AG09309 (cell line): ENCODE measurements around the gene ASPHD1.

Source experiments
- DNase-seq: peaks from one replicate; pipeline ENCODE4 v3.0.0-alpha.2; 2010; ENCODE audit warnings: low read depth
- H3K4me3 ChIP-seq: 2 replicates; pipeline ENCODE4 v1.5.1; 2011; ENCODE audit warnings: mild to moderate bottlenecking, low read depth, low read length, moderate library complexity; ENCODE audit not compliant: control insufficient read depth
- TF ChIP-seq, protein P1 (sequence below): IDR thresholded peaks from 2 replicates; pipeline ENCODE4 v1.5.1; 2011; ENCODE audit warnings: mild to moderate bottlenecking, low read depth, low read length, inconsistent platforms; ENCODE audit not compliant: insufficient read depth, control insufficient read depth; ENCODE audit errors: missing control alignments

The ASPHD1 gene

DNA sequence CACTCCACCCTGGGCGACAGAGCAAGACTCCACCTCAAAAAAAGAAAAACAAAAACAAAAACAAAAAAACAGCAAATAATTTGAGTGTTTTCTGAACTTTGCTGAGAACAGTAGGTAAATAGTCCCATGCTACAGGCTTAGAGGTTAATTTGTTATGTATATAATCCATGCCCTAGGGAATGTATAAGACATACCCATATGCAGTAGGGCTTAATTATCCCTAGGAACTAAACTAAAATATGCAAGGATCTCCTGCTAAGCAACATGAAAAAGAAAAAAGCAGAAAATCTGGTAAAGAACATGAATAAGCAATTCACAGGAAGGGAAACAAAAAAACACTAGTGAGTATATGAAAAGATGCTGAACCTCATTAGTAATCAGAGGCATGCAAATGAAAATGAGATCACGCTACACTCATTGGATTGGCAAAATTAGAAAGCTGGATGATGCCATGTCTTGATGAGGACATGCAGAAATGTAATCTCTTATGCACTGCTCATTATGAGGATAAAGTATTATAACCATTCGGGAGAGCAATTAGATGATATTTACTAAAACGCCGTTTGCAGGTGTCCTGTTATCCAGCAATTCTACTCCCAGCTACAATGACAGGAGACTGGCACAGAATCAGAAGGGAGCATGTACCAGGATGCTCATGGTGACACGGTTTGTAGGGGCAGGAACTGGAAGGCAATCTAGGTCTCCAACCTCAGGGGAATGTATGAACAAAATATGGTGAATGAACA, 20.2 kb downstream of the ASPHD1 start:
- TF ChIP-seq, protein P1, sequence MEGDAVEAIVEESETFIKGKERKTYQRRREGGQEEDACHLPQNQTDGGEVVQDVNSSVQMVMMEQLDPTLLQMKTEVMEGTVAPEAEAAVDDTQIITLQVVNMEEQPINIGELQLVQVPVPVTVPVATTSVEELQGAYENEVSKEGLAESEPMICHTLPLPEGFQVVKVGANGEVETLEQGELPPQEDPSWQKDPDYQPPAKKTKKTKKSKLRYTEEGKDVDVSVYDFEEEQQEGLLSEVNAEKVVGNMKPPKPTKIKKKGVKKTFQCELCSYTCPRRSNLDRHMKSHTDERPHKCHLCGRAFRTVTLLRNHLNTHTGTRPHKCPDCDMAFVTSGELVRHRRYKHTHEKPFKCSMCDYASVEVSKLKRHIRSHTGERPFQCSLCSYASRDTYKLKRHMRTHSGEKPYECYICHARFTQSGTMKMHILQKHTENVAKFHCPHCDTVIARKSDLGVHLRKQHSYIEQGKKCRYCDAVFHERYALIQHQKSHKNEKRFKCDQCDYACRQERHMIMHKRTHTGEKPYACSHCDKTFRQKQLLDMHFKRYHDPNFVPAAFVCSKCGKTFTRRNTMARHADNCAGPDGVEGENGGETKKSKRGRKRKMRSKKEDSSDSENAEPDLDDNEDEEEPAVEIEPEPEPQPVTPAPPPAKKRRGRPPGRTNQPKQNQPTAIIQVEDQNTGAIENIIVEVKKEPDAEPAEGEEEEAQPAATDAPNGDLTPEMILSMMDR = no peak
- DNase-seq = no peak
- no peak overlapping the region for H3K4me3 ChIP-seq

DNA sequence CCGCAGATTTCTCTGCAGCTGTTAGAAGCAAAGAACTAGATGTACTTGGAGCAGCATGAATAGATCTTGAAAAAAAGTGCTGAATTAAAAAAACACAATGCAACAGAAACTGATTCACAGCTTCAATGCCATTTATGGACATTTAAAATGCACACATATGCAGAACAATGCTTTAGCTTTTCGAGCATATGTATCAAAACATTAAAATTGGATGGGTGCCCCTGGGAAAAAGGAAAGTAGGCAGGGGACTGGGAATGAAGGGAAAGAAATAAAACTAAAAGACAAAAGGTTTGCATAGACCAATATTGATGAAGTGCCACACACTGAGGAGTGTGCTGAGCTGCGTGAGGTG, 20.7 kb downstream of the ASPHD1 start:
- TF ChIP-seq, protein P1 = no peak
- no peak overlapping the region for H3K4me3 ChIP-seq
- DNase-seq = no peak

DNA sequence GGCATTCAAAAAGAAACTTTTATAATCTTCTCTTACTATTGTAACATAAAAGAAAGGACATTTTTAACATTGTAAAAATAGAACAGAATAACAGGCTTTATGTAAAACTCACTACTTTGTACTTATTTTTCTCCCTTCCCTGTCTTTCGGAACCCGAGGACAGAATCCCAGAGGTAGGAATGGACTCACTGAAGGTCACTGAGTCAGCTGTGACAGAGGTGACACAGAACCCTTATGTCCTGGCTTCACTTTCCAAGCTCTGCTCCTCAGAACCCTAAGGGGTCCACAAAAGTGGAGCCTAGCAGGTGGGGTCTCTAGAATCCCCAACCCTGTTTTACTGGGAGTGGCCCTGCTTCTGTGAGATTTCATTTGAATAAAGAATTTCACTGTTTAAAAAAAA, 22.0 kb downstream of the ASPHD1 start:
- no peak overlapping the region for H3K4me3 ChIP-seq
- no peak for DNase-seq
- TF ChIP-seq, protein P1 = no peak

DNA sequence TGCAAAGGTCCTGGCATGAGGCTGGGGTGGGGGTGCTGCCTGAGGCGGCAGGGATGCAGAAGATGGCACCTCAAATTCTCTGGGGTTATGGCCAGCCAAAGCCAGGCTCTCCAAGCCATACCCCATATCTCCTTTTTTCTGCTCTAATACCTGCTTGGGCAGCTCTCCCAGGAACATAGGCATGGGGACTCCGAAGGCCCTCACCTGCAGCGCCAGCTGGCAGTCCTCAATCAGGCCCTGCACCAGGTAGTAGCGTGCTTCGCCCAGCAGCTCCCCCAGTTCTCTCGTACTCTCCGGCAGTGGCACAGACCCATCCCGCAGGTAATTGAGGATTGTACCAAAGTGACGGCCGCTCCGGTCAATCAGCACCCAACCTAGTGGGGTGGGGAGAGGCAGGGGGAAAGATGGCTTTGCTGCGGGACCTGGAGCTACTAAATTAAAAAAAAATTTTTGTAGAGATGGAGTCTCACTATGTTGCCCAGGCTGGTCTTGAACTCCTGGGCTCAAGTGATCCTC, 22.8 kb downstream of the ASPHD1 start:
- no peak overlapping the region for H3K4me3 ChIP-seq
- DNase-seq = no peak
- TF ChIP-seq, protein P1 = no peak

DNA sequence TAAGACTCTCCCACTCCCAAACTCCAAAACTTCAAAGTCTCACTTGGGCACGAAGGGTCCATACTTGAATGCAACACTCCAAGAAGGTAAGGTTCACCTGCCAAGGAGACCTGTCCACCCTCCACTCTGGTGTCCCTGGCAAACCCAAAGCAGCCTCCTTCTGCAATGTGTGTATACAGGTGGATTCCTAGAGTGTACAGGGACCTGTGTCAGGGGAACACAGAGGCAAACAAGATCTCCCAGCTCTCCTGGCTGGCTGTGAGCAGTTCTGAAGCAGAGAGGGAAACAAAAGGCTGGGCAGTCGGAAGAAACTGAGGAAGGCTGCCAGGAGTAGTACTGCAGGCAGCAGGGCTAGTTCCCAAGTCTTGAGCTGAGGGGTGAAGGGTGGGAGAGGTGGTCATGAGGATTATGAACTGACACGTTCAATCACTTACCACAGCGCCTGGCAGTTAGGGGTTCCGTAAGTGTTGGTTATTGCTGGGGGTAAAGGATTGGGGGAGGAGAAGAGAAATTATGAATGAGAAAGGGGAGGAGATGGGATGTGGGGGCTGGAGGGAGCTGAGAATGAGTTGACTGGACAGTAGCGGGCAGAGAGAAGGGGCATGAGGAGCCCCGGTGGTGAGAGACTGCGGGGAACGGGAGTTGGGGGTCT, 24.9 kb downstream of the ASPHD1 start:
- TF ChIP-seq, protein P1 = no peak
- H3K4me3 ChIP-seq = peak overlapping the region; percentile 71
- no peak for DNase-seq

DNA sequence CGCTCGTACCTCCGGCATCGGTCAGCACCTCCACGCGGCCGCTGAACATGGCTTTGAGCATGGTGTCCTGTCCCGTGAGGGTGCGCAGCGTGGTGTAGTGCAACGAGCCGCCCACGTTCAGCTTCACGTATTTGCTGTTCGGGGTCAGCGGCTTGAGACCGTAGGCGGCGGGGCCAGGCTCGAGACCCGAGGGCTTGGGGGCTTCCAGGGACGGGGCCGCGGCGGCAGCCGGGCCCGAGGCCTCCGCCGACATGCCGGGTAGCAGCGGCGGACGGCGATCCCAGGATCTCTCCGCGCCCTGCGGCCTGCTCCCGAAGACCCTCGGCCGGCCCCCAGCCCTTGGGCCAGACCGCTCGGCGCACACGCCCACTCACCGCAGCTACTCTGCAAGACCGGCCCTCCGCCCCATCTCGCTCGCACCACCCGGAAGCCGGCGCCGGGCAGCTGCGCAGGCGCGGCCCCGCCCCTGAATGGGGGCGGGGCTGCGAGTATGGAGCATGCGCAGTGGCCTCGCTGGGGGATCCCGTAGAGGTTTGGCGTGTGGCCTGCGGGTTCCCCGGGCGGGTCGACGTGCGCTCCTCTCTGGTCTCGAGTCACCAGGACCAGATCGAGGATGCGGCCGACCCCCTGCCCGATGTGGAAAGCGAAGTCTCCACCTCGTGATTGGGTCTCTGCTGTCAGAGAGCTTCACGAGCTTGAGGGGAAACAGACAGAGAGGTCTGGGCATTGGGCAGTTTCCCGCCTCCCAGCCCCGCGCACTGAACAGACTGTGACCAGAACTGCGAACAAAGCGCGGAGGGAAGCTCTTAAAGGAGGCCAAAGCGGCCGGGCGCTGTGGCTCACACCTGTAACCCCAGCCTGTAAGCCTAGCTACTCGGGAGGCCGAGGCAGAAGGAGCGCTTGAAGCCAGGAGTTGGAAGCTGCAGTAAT, 25.8 kb downstream of the ASPHD1 start, which contains the start of gene KCTD13:
TSS of gene KCTD13 (minus strand) at position 446 of the 930 bp plus-strand sequence. CDS start at position 253, 193 bp downstream.
- peak within 1 kb of the TSS; percentile 71 for H3K4me3 ChIP-seq
- TF ChIP-seq, protein P1 = no peak
- DNase-seq = no peak
